ENCODE data around the gene MOCOS.

GRCh38 chr18:36205166-36205565 lies 17.9 kb downstream of the MOCOS start:
- no peak for TF ChIP-seq GATA2 (IDR thresholded peaks at IDR 0.05; ENCODE audit: low read depth, low read length)
- TF ChIP-seq GATA3 (IDR thresholded peaks at IDR 0.05; ENCODE audit: low read depth, low read length): no peak

All from SH-SY5Y (cell line).